IMR-90 (cell line): ENCODE results near the gene PTX4. TPM values are rescaled to one million over a fixed set of nuclear protein-coding genes. Genes with fewer than 3 reads are reported as not detected.

Source experiments
- ATAC-seq: fragments of 200-7000 bp; cut with Tn5 transposase; 2 replicates; pipeline ENCODE4 v1.9.1; 2020; ENCODE audit warnings: low read depth, mild to moderate bottlenecking, moderate library complexity
- BruUV-seq: library from RNA; stranded (reverse); fragments of 400-500 nt; replicated peaks from 2 replicates; lab custom pipeline; 2021; lab: Mats Ljungman, UMichigan
- CTCF ChIA-PET: fragments of 300-600 bp; formaldehyde crosslinking; extraction: SDS; loops from one replicate; lab custom pipeline; 2021; ENCODE audit warnings: antibody characterized with exemption; lab: Yijun Ruan, JAX
- POLR2A ChIA-PET: fragments of 300-600 bp; sonication (Branson Sonifier 250); formaldehyde crosslinking; loops from one replicate; lab custom pipeline; 2022; ENCODE audit warnings: antibody characterized with exemption; ENCODE audit not compliant: unreplicated experiment; lab: Charles Lee
- DNase-seq: peaks from one replicate; pipeline ENCODE4 v3.0.0; 2013
- H2AFZ ChIP-seq: replicated peaks from 2 replicates; pipeline ENCODE3; 2013; ENCODE audit warnings: low read length, mild to moderate bottlenecking; ENCODE audit not compliant: poor library complexity
- H2AK5ac ChIP-seq: 2 replicates; pipeline ENCODE4 v1.6.1; 2013; ENCODE audit warnings: low read depth, low read length, inconsistent platforms
- H2AK9ac ChIP-seq: replicated peaks from 2 replicates; pipeline ENCODE3; 2013; ENCODE audit warnings: mild to moderate bottlenecking, low read depth, low read length, moderate library complexity; ENCODE audit not compliant: poor library complexity
- H2BK120ac ChIP-seq: 2 replicates; pipeline ENCODE4 v1.6.1; 2013; ENCODE audit warnings: low read depth, low read length, inconsistent platforms
- H2BK15ac ChIP-seq: 3 replicates; pipeline ENCODE4 v1.6.1; 2013; ENCODE audit warnings: low read depth, low read length, inconsistent platforms
- H2BK20ac ChIP-seq: 2 replicates; pipeline ENCODE4 v1.6.1; 2013; ENCODE audit warnings: low read depth, mild to moderate bottlenecking, inconsistent platforms, low read length, moderate library complexity
- H2BK5ac ChIP-seq: 2 replicates; pipeline ENCODE4 v1.6.1; 2013; ENCODE audit warnings: mild to moderate bottlenecking, low read depth, low read length, inconsistent platforms; ENCODE audit not compliant: poor library complexity, severe bottlenecking
- H3K14ac ChIP-seq: replicated peaks from 2 replicates; pipeline ENCODE4 v1.6.1; 2013; ENCODE audit warnings: low read depth, low read length, inconsistent platforms
- H3K18ac ChIP-seq: 2 replicates; pipeline ENCODE4 v1.6.1; 2013; ENCODE audit warnings: low read depth, low read length, control low read depth
- H3K23ac ChIP-seq: 2 replicates; pipeline ENCODE4 v1.6.1; 2013; ENCODE audit warnings: low read depth, low read length, inconsistent platforms
- H3K27ac ChIP-seq: 2 replicates; pipeline ENCODE4 v1.5.1; 2013; ENCODE audit warnings: mild to moderate bottlenecking, control low read depth, low read length; ENCODE audit not compliant: insufficient read depth
- H3K27me3 ChIP-seq: 2 replicates; pipeline ENCODE4 v1.6.1; 2013; ENCODE audit warnings: low read length; ENCODE audit not compliant: control insufficient read depth, insufficient read depth
- H3K36me3 ChIP-seq: 2 replicates; pipeline ENCODE4 v1.6.1; 2013; ENCODE audit warnings: low read length, mixed read lengths; ENCODE audit not compliant: control insufficient read depth, insufficient read depth
- H3K4ac ChIP-seq: 2 replicates; pipeline ENCODE4 v1.6.1; 2013; ENCODE audit warnings: low read depth, low read length, inconsistent platforms
- H3K4me1 ChIP-seq: 2 replicates; pipeline ENCODE4 v1.6.1; 2013; ENCODE audit warnings: low read length, mixed read lengths; ENCODE audit not compliant: control insufficient read depth, insufficient read depth
- H3K4me2 ChIP-seq: 2 replicates; pipeline ENCODE4 v1.6.1; 2013; ENCODE audit warnings: low read depth, mild to moderate bottlenecking, control low read depth, low read length, moderate library complexity
- H3K4me3 ChIP-seq: 2 replicates; pipeline ENCODE4 v1.5.1; 2013; ENCODE audit warnings: low read depth, mild to moderate bottlenecking, control low read depth, low read length, moderate library complexity; ENCODE audit not compliant: insufficient read depth
- H3K56ac ChIP-seq: 2 replicates; pipeline ENCODE4 v1.6.1; 2013; ENCODE audit warnings: low read length, inconsistent platforms; ENCODE audit not compliant: insufficient read depth; ENCODE audit errors: extremely low read depth
- H3K79me1 ChIP-seq, 2 experiments: 2 replicates each; pipeline ENCODE4 v1.6.1; 2013; ENCODE audit warnings: low read length in 2 of 2, inconsistent platforms in 1 of 2, low read depth in 1 of 2
- H3K9ac ChIP-seq: 2 replicates; pipeline ENCODE4 v1.6.1; 2013; ENCODE audit warnings: low read depth, low read length, control low read depth
- H3K9me1 ChIP-seq: 2 replicates; pipeline ENCODE4 v1.6.1; 2013; ENCODE audit warnings: low read length, inconsistent platforms; ENCODE audit not compliant: insufficient read depth
- H3K9me3 ChIP-seq: 2 replicates; pipeline ENCODE4 v1.6.1; 2013; ENCODE audit warnings: low read length; ENCODE audit not compliant: control insufficient read depth, insufficient read depth
- H4K20me1 ChIP-seq: 2 replicates; pipeline ENCODE4 v1.6.1; 2013; ENCODE audit warnings: low read length, inconsistent platforms; ENCODE audit not compliant: insufficient read depth
- H4K5ac ChIP-seq: 2 replicates; pipeline ENCODE4 v1.6.1; 2013; ENCODE audit warnings: mild to moderate bottlenecking, low read depth, low read length, control low read depth
- H4K8ac ChIP-seq, 2 experiments: 2 replicates each; pipeline ENCODE4 v1.6.1; 2013; ENCODE audit warnings: low read depth in 2 of 2, low read length in 2 of 2, control low read depth in 1 of 2, inconsistent platforms in 1 of 2
- H4K91ac ChIP-seq: 2 replicates; pipeline ENCODE4 v1.6.1; 2013; ENCODE audit warnings: low read depth, low read length, inconsistent platforms; ENCODE audit not compliant: insufficient read depth
- BHLHE40 ChIP-seq: fragments of 150-350 bp; IDR thresholded peaks from 2 replicates; pipeline ENCODE4 v1.6.1; 2016; ENCODE audit warnings: mild to moderate bottlenecking, low read depth, low read length
- CEBPB ChIP-seq: IDR thresholded peaks from 2 replicates; pipeline ENCODE4 v1.6.1; 2012; ENCODE audit warnings: low read depth, low read length, improper control_type of control experiment
- CHD1 ChIP-seq: IDR thresholded peaks from 2 replicates; pipeline ENCODE4 v1.6.1; 2012; ENCODE audit warnings: low read depth, low read length, improper control_type of control experiment
- CTCF ChIP-seq: conservative IDR thresholded peaks from 2 replicates; pipeline ENCODE4 v1.5.1; 2012; ENCODE audit warnings: mild to moderate bottlenecking, low read depth, low read length, improper control_type of control experiment
- FOS ChIP-seq: fragments of 150-350 bp; IDR thresholded peaks from 2 replicates; pipeline ENCODE4 v1.6.1; 2016; ENCODE audit warnings: low read depth, low read length
- MAFK ChIP-seq: IDR thresholded peaks from 2 replicates; pipeline ENCODE4 v1.6.1; 2012; ENCODE audit warnings: low read depth, low read length, improper control_type of control experiment
- MAZ ChIP-seq: IDR thresholded peaks from 2 replicates; pipeline ENCODE4 v1.6.1; 2012; ENCODE audit warnings: low read depth, mild to moderate bottlenecking, low read length, improper control_type of control experiment, moderate library complexity, borderline replicate concordance
- MXI1 ChIP-seq: IDR thresholded peaks from 2 replicates; pipeline ENCODE4 v1.6.1; 2012; ENCODE audit warnings: low read depth, mild to moderate bottlenecking, low read length, moderate library complexity, borderline replicate concordance
- POLR2A ChIP-seq: IDR thresholded peaks from 2 replicates; pipeline ENCODE4 v1.6.1; 2012; ENCODE audit warnings: mild to moderate bottlenecking, low read depth, low read length
- RAD21 ChIP-seq: IDR thresholded peaks from 2 replicates; pipeline ENCODE4 v1.6.1; 2012; ENCODE audit warnings: low read length, improper control_type of control experiment
- RCOR1 ChIP-seq: IDR thresholded peaks from 2 replicates; pipeline ENCODE4 v1.6.1; 2012; ENCODE audit warnings: mild to moderate bottlenecking, low read length, improper control_type of control experiment; ENCODE audit not compliant: insufficient replicate concordance
- RFX5 ChIP-seq: IDR thresholded peaks from 2 replicates; pipeline ENCODE4 v1.8.0; 2012; ENCODE audit warnings: low read depth, mild to moderate bottlenecking, low read length, moderate library complexity
- SMC3 ChIP-seq: fragments of 150-350 bp; IDR thresholded peaks from 2 replicates; pipeline ENCODE4 v1.6.1; 2016; ENCODE audit warnings: low read depth, mild to moderate bottlenecking, antibody characterized with exemption, low read length, moderate library complexity
- WGBS, 2 experiments: methylation state at CpG; one replicate each; pipeline versions ENCODE4 v1.1.5 to v1.1.7; 2013; ENCODE audit warnings: missing lambda C conversion rate in 2 of 2; ENCODE audit not compliant: insufficient read length in 1 of 2; ENCODE audit errors: extremely low coverage in 2 of 2; 5-methylcytosine and 5-hydroxymethylcytosine counted together
- dilution Hi-C: fragments of 300-500 bp; cut with HindIII; formaldehyde crosslinking; loops from one replicate; pipeline ENCODE4 v1.14.3; 2018; ENCODE audit warnings: low sequenced_read_pairs; ENCODE audit not compliant: unreplicated experiment
- in situ Hi-C: fragments of 300-500 bp; cut with MboI; formaldehyde crosslinking; loops from 3 replicates; pipeline ENCODE4 v1.14.3; 2019; ENCODE audit warnings: low sequenced_read_pairs, inconsistent platforms, mixed read lengths
- intact Hi-C: fragments of 100-400 bp; cut with micrococcal nuclease; formaldehyde crosslinking; loops from 2 replicates; pipeline ENCODE4 v1.10.0; 2022
- polyA plus RNA-seq, 3 experiments: library from polyadenylated mRNA; depleted of rRNA; stranded (reverse); fragments of >200 nt; gene quantifications; 2 replicates each; pipeline ENCODE4 v1.2.3, GENCODE V29; 2012; ENCODE audit warnings: low replicate concordance in 1 of 3
- total RNA-seq: library from RNA; depleted of rRNA; stranded (reverse); fragments of >200 nt; gene quantifications from 2 replicates; pipeline ENCODE4 v1.2.3, GENCODE V29; 2012
- TF ChIP-seq, protein P1 (sequence below): fragments of 150-350 bp; IDR thresholded peaks from 2 replicates; pipeline ENCODE4 v1.6.1; 2017; ENCODE audit warnings: mild to moderate bottlenecking, antibody characterized with exemption, low read length, low read depth
- TF ChIP-seq, protein P2 (sequence below): fragments of 150-350 bp; IDR thresholded peaks from 2 replicates; pipeline ENCODE4 v1.6.1; 2016; ENCODE audit warnings: low read depth, mild to moderate bottlenecking, low read length, moderate library complexity, borderline replicate concordance

The PTX4 gene
- total and polyA plus RNA-seq, 2 of the 4 experiments (the other 2 are of a cell fraction) = 0.07 TPM; not detected in 1

DNA sequence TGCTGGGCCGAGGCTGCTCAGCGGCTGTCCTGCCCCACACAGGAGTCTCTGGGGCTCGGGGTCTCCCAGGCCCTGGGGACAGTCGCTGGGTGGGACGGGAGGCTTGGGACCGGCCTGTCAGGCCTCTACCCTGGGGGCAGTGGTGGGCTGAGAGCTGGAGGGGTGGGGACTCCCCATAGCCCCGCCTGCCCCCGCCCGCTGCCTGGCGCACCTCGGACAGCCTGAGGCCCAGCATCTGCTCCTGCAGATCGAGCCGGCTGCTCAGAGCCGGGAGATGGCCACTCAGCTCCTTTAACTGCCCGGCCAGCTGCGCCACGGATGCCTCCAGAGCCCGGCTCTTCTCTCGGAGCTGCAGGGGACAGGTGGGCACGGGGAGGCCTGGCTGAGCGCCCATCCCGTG lies 51.1 kb downstream of the PTX4 start:
- POLR2A ChIA-PET = no interaction called here
- WGBS, 2 experiments = 62% methylated on average over 12 of the region's 22 CpGs; no CpG with 5 or more reads in 1 of the 2 experiments
- CTCF ChIA-PET = no interaction called here

More for the DNA sequence above, 51.1 kb downstream of the PTX4 start:
- no peak overlapping the region for H3K18ac ChIP-seq
- H3K79me1 ChIP-seq = no peaks in the 10 kb centered on the region
- dilution Hi-C loops (no loop called here), in situ Hi-C loops (no loop called here), intact Hi-C loops (no loop called here)
- no peak overlapping the region for H4K5ac ChIP-seq
- no peak overlapping the region for H3K4me3 ChIP-seq
- H2BK15ac ChIP-seq = no peak overlapping the region
- H3K9me3 ChIP-seq = no peaks in the 10 kb centered on the region
- H2AK9ac ChIP-seq = no peak overlapping the region
- no peak overlapping the region for H3K27ac ChIP-seq
- BruUV-seq = no TSS peak
- H4K8ac ChIP-seq = no peak overlapping the region
- H3K9me1 ChIP-seq = no peaks in the 10 kb centered on the region
- no peak overlapping the region for H3K9ac ChIP-seq
- no peak overlapping the region for H3K4me2 ChIP-seq
- TF ChIP-seq RFX5 (no peak), BHLHE40 (no peak), MXI1 (no peak), POLR2A (no peak), MAFK (no peak), MAZ (no peak), CHD1 (no peak), CEBPB (no peak), FOS (no peak), RCOR1 (no peak), SMC3 (no peak), CTCF (no peak), RAD21 (no peak)
- TF ChIP-seq, protein P1, sequence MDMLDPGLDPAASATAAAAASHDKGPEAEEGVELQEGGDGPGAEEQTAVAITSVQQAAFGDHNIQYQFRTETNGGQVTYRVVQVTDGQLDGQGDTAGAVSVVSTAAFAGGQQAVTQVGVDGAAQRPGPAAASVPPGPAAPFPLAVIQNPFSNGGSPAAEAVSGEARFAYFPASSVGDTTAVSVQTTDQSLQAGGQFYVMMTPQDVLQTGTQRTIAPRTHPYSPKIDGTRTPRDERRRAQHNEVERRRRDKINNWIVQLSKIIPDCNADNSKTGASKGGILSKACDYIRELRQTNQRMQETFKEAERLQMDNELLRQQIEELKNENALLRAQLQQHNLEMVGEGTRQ = no peak
- TF ChIP-seq, protein P2, sequence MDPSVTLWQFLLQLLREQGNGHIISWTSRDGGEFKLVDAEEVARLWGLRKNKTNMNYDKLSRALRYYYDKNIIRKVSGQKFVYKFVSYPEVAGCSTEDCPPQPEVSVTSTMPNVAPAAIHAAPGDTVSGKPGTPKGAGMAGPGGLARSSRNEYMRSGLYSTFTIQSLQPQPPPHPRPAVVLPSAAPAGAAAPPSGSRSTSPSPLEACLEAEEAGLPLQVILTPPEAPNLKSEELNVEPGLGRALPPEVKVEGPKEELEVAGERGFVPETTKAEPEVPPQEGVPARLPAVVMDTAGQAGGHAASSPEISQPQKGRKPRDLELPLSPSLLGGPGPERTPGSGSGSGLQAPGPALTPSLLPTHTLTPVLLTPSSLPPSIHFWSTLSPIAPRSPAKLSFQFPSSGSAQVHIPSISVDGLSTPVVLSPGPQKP = no peak
- DNase-seq (no peak), ATAC-seq (no peak)
- no peak overlapping the region for H3K23ac ChIP-seq
- no peak overlapping the region for H4K91ac ChIP-seq
- peak overlapping the region; percentile 33 for H2AFZ ChIP-seq
- H3K36me3 ChIP-seq = no peaks in the 10 kb centered on the region
- H3K4me1 ChIP-seq = no peaks in the 10 kb centered on the region
- H3K14ac ChIP-seq = no peak overlapping the region
- H4K20me1 ChIP-seq = no peaks in the 10 kb centered on the region
- no peak overlapping the region for H3K4ac ChIP-seq
- H2BK20ac ChIP-seq = no peak overlapping the region
- H2AK5ac ChIP-seq = no peak overlapping the region
- H3K56ac ChIP-seq = no peak overlapping the region
- no peak overlapping the region for H2BK120ac ChIP-seq
- peaks cover 4% of the 10 kb centered on the region; the same call in 1 of the 2 replicates for H3K27me3 ChIP-seq
- no peak overlapping the region for H2BK5ac ChIP-seq
